Adipocyte (in vitro differentiated cells): ENCODE data around the gene CLEC5A.
A peak's percentile ranks its signal among the peaks of the same experiment; 100 is the strongest.
"Not testable (repeated sequence)": the region's sequence is repeated elsewhere in the genome, so short reads cannot be mapped to it uniquely, and the experiment has no call there.

Source experiments
- DNase-seq: peaks from one replicate; pipeline ENCODE4 v3.0.0-alpha.2; 2015; ENCODE audit warnings: low read depth
- H3K27me3 ChIP-seq: replicated peaks from 2 replicates; pipeline ENCODE4 v1.7.0; 2013; ENCODE audit warnings: mild to moderate bottlenecking, low read length, moderate library complexity; ENCODE audit not compliant: control insufficient read depth, insufficient read depth
- H3K36me3 ChIP-seq: 2 replicates; pipeline ENCODE4 v1.7.0; 2013; ENCODE audit warnings: low read length, mild to moderate bottlenecking, moderate library complexity; ENCODE audit not compliant: control insufficient read depth, insufficient read depth, severe bottlenecking
- H3K4me1 ChIP-seq: 2 replicates; pipeline ENCODE4 v1.7.0; 2013; ENCODE audit warnings: mild to moderate bottlenecking, low read length, moderate library complexity; ENCODE audit not compliant: control insufficient read depth, insufficient read depth
- H3K4me3 ChIP-seq: 2 replicates; pipeline ENCODE4 v1.7.0; 2013; ENCODE audit warnings: mild to moderate bottlenecking, low read length, moderate library complexity
- H3K9ac ChIP-seq: 2 replicates; pipeline ENCODE4 v1.7.0; 2013; ENCODE audit warnings: mild to moderate bottlenecking, low read length, moderate library complexity
- H3K9me3 ChIP-seq: 2 replicates; pipeline ENCODE4 v1.7.0; 2013; ENCODE audit warnings: mild to moderate bottlenecking, low read length, moderate library complexity; ENCODE audit not compliant: control insufficient read depth

Gene CLEC5A

GRCh38 chr7:141906285-141906684 is 40.5 kb downstream of the CLEC5A start:
- no peaks in the 10 kb centered on the region for H3K36me3 ChIP-seq
- H3K4me3 ChIP-seq, result no peak overlapping the region
- peak; percentile 1 for DNase-seq
- H3K9me3 ChIP-seq, result no peaks in the 10 kb centered on the region
- H3K4me1 ChIP-seq, result no peaks in the 10 kb centered on the region
- H3K9ac ChIP-seq, result no peak overlapping the region
- no peaks in the 10 kb centered on the region for H3K27me3 ChIP-seq

GRCh38 chr7:141899366-141899765 is 47.4 kb downstream of the CLEC5A start:
- H3K27me3 ChIP-seq, H3K9me3 ChIP-seq, DNase-seq, H3K9ac ChIP-seq, H3K36me3 ChIP-seq, H3K4me1 ChIP-seq, H3K4me3 ChIP-seq: not testable (repeated sequence)

DNA sequence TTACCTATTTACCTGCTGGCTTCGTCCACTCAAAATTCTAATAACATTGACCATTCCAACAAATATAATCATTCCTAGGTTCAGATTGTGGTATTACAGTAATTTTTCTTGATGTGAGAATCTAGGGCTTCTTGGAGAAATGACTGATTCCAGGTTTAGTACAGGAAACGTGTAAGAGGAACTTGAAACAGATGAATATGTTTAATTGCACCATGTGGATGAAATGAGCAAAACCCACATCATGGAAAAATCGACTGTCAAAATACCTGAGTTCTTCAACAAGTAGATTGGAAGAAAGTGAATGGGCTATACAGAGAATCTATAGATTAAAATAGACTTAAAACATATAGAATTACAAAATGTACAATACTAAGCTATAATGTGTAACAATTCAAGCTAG is 55.4 kb downstream of the CLEC5A start:
- no peak for DNase-seq
- no peak overlapping the region for H3K4me3 ChIP-seq
- no peaks in the 10 kb centered on the region for H3K36me3 ChIP-seq

DNA sequence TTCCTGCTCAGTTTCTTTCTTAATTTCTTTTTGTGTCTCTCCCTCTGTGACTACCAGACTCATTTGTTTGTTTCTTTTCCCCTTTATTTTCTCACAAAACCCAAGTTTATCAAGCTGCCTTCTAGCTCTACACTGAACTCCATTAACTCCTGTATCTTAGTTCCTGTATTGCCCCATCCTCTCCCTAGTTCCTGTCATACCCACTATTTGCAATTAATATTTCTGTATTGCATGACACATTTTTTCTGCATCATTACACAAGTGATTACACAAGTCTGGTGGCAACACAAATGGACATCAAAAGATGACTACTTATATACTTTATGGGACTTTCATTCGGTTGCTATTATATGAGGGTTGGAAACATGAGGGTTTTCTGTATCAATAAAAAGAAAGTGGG is 57.5 kb downstream of the CLEC5A start:
- no peak for DNase-seq
- Histone ChIP-seq H3K36me3 (no peaks in the 10 kb centered on the region), H3K4me1 (no peaks in the 10 kb centered on the region), H3K27me3 (no peaks in the 10 kb centered on the region), H3K4me3 (no peak overlapping the region), H3K9ac (no peak overlapping the region), H3K9me3 (peaks cover 7% of the 10 kb centered on the region)

More for the DNA sequence above, 55.4 kb downstream of the CLEC5A start:
- peaks cover 4% of the 10 kb centered on the region for H3K9me3 ChIP-seq
- H3K4me1 ChIP-seq, result no peaks in the 10 kb centered on the region
- H3K9ac ChIP-seq, result no peak overlapping the region
- no peaks in the 10 kb centered on the region for H3K27me3 ChIP-seq

GRCh38 chr7:141884539-141885225 is 62.1 kb downstream of the CLEC5A start:
- no peak for DNase-seq
- Histone ChIP-seq H3K27me3 (no peaks in the 10 kb centered on the region), H3K9ac (no peak overlapping the region), H3K36me3 (no peaks in the 10 kb centered on the region), H3K4me1 (no peaks in the 10 kb centered on the region), H3K4me3 (no peak overlapping the region), H3K9me3 (peaks cover 7% of the 10 kb centered on the region)

- no peak for DNase-seq
- no peaks in the 10 kb centered on the region for H3K27me3 ChIP-seq
- H3K4me3 ChIP-seq, result no peak overlapping the region
- no peak overlapping the region for H3K9ac ChIP-seq
- no peaks in the 10 kb centered on the region for H3K4me1 ChIP-seq
- H3K9me3 ChIP-seq, result peaks cover 8% of the 10 kb centered on the region
- H3K36me3 ChIP-seq, result no peaks in the 10 kb centered on the region
These were observed 65.8 kb downstream of the CLEC5A start for GRCh38 chr7:141880960-141881359.

- no peak for DNase-seq
- Histone ChIP-seq H3K9me3 (peaks cover 11% of the 10 kb centered on the region), H3K27me3 (no peaks in the 10 kb centered on the region), H3K9ac (no peak overlapping the region), H3K4me1 (no peaks in the 10 kb centered on the region), H3K36me3 (no peaks in the 10 kb centered on the region), H3K4me3 (no peak overlapping the region)
These were observed 69.4 kb downstream of the CLEC5A start for GRCh38 chr7:141877365-141877764.
